Measurements from ENCODE around the gene ARL6IP5.

DNA sequence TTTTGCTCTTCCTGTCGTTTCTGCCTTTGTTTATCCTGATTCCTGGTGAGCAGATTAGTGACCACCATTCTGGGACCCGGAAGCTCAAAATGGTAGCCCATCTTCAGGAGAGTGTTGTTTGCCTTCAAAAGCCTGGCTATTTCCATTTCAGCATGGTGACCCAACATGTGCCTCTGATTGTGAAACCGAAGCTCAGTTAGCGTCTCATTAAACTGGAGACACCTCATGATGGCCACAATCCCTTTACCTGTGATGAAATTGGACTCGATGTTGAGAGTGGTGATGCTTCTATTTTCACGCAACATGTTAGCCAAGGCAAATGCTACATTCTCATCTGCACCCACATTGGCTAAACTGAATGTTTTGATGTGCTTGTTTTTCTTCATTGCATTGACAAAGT is 34.4 kb downstream of the ARL6IP5 start:
- TF ChIP-seq, protein P1, sequence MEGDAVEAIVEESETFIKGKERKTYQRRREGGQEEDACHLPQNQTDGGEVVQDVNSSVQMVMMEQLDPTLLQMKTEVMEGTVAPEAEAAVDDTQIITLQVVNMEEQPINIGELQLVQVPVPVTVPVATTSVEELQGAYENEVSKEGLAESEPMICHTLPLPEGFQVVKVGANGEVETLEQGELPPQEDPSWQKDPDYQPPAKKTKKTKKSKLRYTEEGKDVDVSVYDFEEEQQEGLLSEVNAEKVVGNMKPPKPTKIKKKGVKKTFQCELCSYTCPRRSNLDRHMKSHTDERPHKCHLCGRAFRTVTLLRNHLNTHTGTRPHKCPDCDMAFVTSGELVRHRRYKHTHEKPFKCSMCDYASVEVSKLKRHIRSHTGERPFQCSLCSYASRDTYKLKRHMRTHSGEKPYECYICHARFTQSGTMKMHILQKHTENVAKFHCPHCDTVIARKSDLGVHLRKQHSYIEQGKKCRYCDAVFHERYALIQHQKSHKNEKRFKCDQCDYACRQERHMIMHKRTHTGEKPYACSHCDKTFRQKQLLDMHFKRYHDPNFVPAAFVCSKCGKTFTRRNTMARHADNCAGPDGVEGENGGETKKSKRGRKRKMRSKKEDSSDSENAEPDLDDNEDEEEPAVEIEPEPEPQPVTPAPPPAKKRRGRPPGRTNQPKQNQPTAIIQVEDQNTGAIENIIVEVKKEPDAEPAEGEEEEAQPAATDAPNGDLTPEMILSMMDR (conservative IDR thresholded peaks at IDR 0.05; ENCODE audit: low read depth, low read length): no peak
- no peak for TF ChIP-seq EZH2 (IDR thresholded peaks at IDR 0.05; ENCODE audit: low read length, unreplicated experiment)

Measured in PC-3 (cell line).